COR-L47 (cell line): ENCODE results near the gene MYCT1.
"Not testable (repeated sequence)": the region's sequence is repeated elsewhere in the genome, so short reads cannot be mapped to it uniquely, and the experiment has no call there.

Source experiments
- DNase-seq: peaks from one replicate; lab custom pipeline; 2025; lab: John Stamatoyannopoulos, UW

MYCT1 gene

GRCh38 chr6:152697634-152698033 is at the start of gene MYCT1:
TSS of gene MYCT1 (plus strand) at chr6:152697897. CDS start at chr6:152697903, 6 bp downstream.
- no peak for DNase-seq

GRCh38 chr6:152648105-152648504 is 49.6 kb upstream of the MYCT1 start:
- DNase-seq: no peak

GRCh38 chr6:152651986-152652385 is 45.7 kb upstream of the MYCT1 start:
- DNase-seq: no peak

GRCh38 chr6:152661776-152662175 is 35.9 kb upstream of the MYCT1 start:
- no peak for DNase-seq

- peak; percentile 5 for DNase-seq
Observed at GRCh38 chr6:152669895-152670294, 27.8 kb upstream of the MYCT1 start.

- DNase-seq: no peak
Observed at GRCh38 chr6:152671171-152671570, 26.5 kb upstream of the MYCT1 start.

GRCh38 chr6:152673236-152673635 is 24.5 kb upstream of the MYCT1 start:
- no peak for DNase-seq

GRCh38 chr6:152680151-152680550 is 17.5 kb upstream of the MYCT1 start:
- DNase-seq: no peak

GRCh38 chr6:152680879-152681517 is 16.7 kb upstream of the MYCT1 start:
- no peak for DNase-seq

GRCh38 chr6:152682141-152682540 is 15.6 kb upstream of the MYCT1 start:
- DNase-seq: no peak

- DNase-seq: not testable (repeated sequence)
Observed at GRCh38 chr6:152682935-152683334, 14.8 kb upstream of the MYCT1 start.

GRCh38 chr6:152685819-152686218 is 11.9 kb upstream of the MYCT1 start:
- no peak for DNase-seq

- no peak for DNase-seq
Observed at GRCh38 chr6:152695372-152696045, 2.2 kb upstream of the MYCT1 start.

- no peak for DNase-seq
Observed at GRCh38 chr6:152696522-152696921, 1.2 kb upstream of the MYCT1 start.

- no peak for DNase-seq
Observed at GRCh38 chr6:152698692-152699091, 995 bp downstream of the MYCT1 start.

GRCh38 chr6:152700427-152700826 is 2.7 kb downstream of the MYCT1 start:
- no peak for DNase-seq

- DNase-seq: no peak
Observed at GRCh38 chr6:152701081-152701862, 3.6 kb downstream of the MYCT1 start.

GRCh38 chr6:152701863-152702401 is 4.2 kb downstream of the MYCT1 start:
- DNase-seq: no peak

- DNase-seq: not testable (repeated sequence)
Observed at GRCh38 chr6:152703750-152704149, 6.1 kb downstream of the MYCT1 start.

- no peak for DNase-seq
Observed at GRCh38 chr6:152705327-152705726, 7.6 kb downstream of the MYCT1 start.

- no peak for DNase-seq
Observed at GRCh38 chr6:152716322-152716721, 18.6 kb downstream of the MYCT1 start.

GRCh38 chr6:152720974-152721373 is 23.3 kb downstream of the MYCT1 start:
- no peak for DNase-seq

- DNase-seq: no peak
Observed at GRCh38 chr6:152721956-152722355, 24.3 kb downstream of the MYCT1 start.
